Lung (tissue), 12 donors: ENCODE results near the gene JTB. TPM values are rescaled to one million over a fixed set of nuclear protein-coding genes. Genes with fewer than 3 reads are reported as not detected.

Experiments used
- ATAC-seq: fragments of 200-7000 bp; cut with Tn5 transposase; one replicate; pipeline ENCODE4 v1.9.1; 2020; ENCODE audit warnings: moderate number of reproducible peaks; ENCODE audit not compliant: insufficient read depth, low FRiP score
- DNase-seq, 3 donors: peaks; one replicate each; pipeline ENCODE4 v3.0.0-alpha.2; 2013 to 2017
- H3K27ac ChIP-seq, 2 donors: one replicate each; pipeline ENCODE4 v1.5.1; 2013; ENCODE audit warnings: mild to moderate bottlenecking in 2 of 2, moderate library complexity in 2 of 2, control low read depth in 1 of 2, inconsistent platforms in 1 of 2, low read depth in 1 of 2, low read length in 1 of 2
- H3K27me3 ChIP-seq, 3 donors: one replicate each; pipeline ENCODE4 v1.5.1; 2013; ENCODE audit warnings: low read length in 2 of 3; ENCODE audit not compliant: control insufficient read depth in 3 of 3, insufficient read depth in 3 of 3
- H3K36me3 ChIP-seq, 4 donors: one replicate each; pipeline ENCODE4 v1.5.1; 2013; ENCODE audit warnings: low read length in 4 of 4, mild to moderate bottlenecking in 1 of 4, moderate library complexity in 1 of 4; ENCODE audit not compliant: control insufficient read depth in 4 of 4, insufficient read depth in 4 of 4
- H3K4me1 ChIP-seq, 5 donors: one replicate each; pipeline ENCODE4 v1.5.1; 2013; ENCODE audit warnings: low read length in 5 of 5, mild to moderate bottlenecking in 2 of 5, moderate library complexity in 1 of 5; ENCODE audit not compliant: control insufficient read depth in 5 of 5, insufficient read depth in 5 of 5
- H3K4me3 ChIP-seq: one replicate; pipeline ENCODE4 v1.5.1; 2013; ENCODE audit warnings: mild to moderate bottlenecking, control low read depth, moderate library complexity
- H3K9ac ChIP-seq, 2 donors: one replicate each; pipeline ENCODE4 v1.5.1; 2013; ENCODE audit warnings: low read length in 2 of 2, control low read depth in 1 of 2; ENCODE audit not compliant: insufficient read depth in 1 of 2
- H3K9me3 ChIP-seq, 4 donors: one replicate each; pipeline ENCODE4 v1.5.1; 2013; ENCODE audit warnings: low read length in 3 of 4, mild to moderate bottlenecking in 1 of 4, moderate library complexity in 1 of 4; ENCODE audit not compliant: control insufficient read depth in 4 of 4, insufficient read depth in 3 of 4
- WGBS, 2 donors: extraction: QIAGEN DNeasy Blood & Tissue Kit; methylation state at CpG; one replicate each; pipeline ENCODE4 v1.1.7; 2013; 5-methylcytosine and 5-hydroxymethylcytosine counted together
- polyA plus RNA-seq, 2 donors: library from polyadenylated mRNA; stranded (reverse); fragments of 200-250 nt; gene quantifications; one replicate each; pipeline ENCODE4 v1.2.1, GENCODE V29; 2013
- total RNA-seq, 2 donors: library from RNA; depleted of rRNA in 1 of 2; stranded (reverse); fragments of >200 nt in 1 of 2; gene quantifications; one replicate each; pipeline ENCODE4 v1.2.1, GENCODE V29; 2014 to 2021
- TF ChIP-seq, protein P1 (sequence below): IDR thresholded peaks from 2 replicates; pipeline ENCODE4 v1.5.1; 2012; ENCODE audit warnings: mild to moderate bottlenecking; ENCODE audit errors: control extremely low read depth, extremely low read depth
- donor health status: control.
- donor health status: control.
- donor health status: Bipolar disorder and iron deficiency.
- donor health status: healthy.
- donor health status: DM: yes; HTN: yes; CAD: no.

Gene JTB
- total and polyA plus RNA-seq, 4 donors, result 105 to 230 (median 176) TPM

GRCh38 chr1:153959454-153959853 lies 18.0 kb downstream of the JTB start:
- DNase-seq (peak in 1 of 3 donors; percentile 10), ATAC-seq (no peak)
- H3K9ac ChIP-seq, result no peak overlapping the region
- peaks cover 14 to 55% (median 20%) of the 10 kb centered on the region in 5 donors for H3K4me1 ChIP-seq
- no peaks in the 10 kb centered on the region for H3K9me3 ChIP-seq
- H3K27ac ChIP-seq, result peak overlapping the region; percentile 8 to 45
- no peak overlapping the region for H3K4me3 ChIP-seq
- H3K36me3 ChIP-seq, result peaks cover 2 to 15% (median 7%) of the 10 kb centered on the region in 4 donors
- no peaks in the 10 kb centered on the region for H3K27me3 ChIP-seq
- TF ChIP-seq, protein P1, sequence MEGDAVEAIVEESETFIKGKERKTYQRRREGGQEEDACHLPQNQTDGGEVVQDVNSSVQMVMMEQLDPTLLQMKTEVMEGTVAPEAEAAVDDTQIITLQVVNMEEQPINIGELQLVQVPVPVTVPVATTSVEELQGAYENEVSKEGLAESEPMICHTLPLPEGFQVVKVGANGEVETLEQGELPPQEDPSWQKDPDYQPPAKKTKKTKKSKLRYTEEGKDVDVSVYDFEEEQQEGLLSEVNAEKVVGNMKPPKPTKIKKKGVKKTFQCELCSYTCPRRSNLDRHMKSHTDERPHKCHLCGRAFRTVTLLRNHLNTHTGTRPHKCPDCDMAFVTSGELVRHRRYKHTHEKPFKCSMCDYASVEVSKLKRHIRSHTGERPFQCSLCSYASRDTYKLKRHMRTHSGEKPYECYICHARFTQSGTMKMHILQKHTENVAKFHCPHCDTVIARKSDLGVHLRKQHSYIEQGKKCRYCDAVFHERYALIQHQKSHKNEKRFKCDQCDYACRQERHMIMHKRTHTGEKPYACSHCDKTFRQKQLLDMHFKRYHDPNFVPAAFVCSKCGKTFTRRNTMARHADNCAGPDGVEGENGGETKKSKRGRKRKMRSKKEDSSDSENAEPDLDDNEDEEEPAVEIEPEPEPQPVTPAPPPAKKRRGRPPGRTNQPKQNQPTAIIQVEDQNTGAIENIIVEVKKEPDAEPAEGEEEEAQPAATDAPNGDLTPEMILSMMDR, result no peak
- WGBS, 2 donors, result 68 to 83% methylated on average over 3 of the region's 3 CpGs

DNA sequence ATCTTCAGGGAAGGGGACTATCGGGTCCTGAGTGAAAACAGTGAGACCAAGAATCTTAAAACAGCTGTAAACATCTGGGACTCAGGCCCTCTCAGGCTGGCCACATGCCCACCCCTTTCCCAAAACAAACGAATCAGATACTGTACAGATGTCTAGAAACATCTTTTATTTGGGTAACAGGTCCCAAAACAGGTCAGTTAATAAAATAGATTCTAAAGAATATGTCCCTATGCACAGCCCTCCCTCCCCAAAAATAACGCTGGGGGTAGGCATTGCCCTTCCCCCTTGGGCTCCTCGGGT lies 18.6 kb downstream of the JTB start:
- TF ChIP-seq, protein P1, result no peak
- ATAC-seq, result no peak
- no peaks in the 10 kb centered on the region for H3K9me3 ChIP-seq
- peaks cover 2 to 19% (median 9%) of the 10 kb centered on the region in 4 donors for H3K36me3 ChIP-seq
- H3K27me3 ChIP-seq, result no peaks in the 10 kb centered on the region
- 17 to 31% methylated on average over 4 of the region's 4 CpGs for WGBS, 2 donors
- H3K4me1 ChIP-seq, result peaks cover 14 to 49% (median 20%) of the 10 kb centered on the region in 5 donors
- no peak for DNase-seq
- peak overlapping the region in 1 of 2 donors; percentile 63 for H3K9ac ChIP-seq
- H3K4me3 ChIP-seq, result no peak overlapping the region
- H3K27ac ChIP-seq, result peak overlapping the region; percentile 20 to 45

- Histone ChIP-seq H3K4me1 (peaks cover 14 to 47% (median 20%) of the 10 kb centered on the region in 5 donors), H3K9me3 (no peaks in the 10 kb centered on the region), H3K27me3 (no peaks in the 10 kb centered on the region), H3K9ac (peak within 1 kb of the TSS; percentile 80 to 82), H3K36me3 (peaks cover 2 to 24% (median 10%) of the 10 kb centered on the region in 4 donors), H3K27ac (peak within 1 kb of the TSS; percentile 88 to 94), H3K4me3 (peak within 1 kb of the TSS; percentile 72)
- TF ChIP-seq, protein P1, result no peak
- ATAC-seq, result peak; percentile 94
- DNase-seq, result peak; percentile 99
- WGBS, 2 donors, result 0% methylated on average over 64 to 74 of the region's 75 CpGs
Measured at GRCh38 chr1:153958111-153958960, 19.1 kb downstream of the JTB start, which contains the start of gene CRTC2. Gene CRTC2 (minus strand): TSS chr1:153958612. CDS start chr1:153958497, 115 bp downstream.
